Right ventricle myocardium inferior (tissue), 1 donor: Measurements from ENCODE around the gene ACTA2. TPM values are rescaled to one million over a fixed set of nuclear protein-coding genes. Genes with fewer than 3 reads are reported as not detected.
A peak's percentile ranks its signal among the peaks of the same experiment; 100 is the strongest.

Experiments
- ATAC-seq: fragments of 200-7000 bp; cut with Tn5 transposase; one replicate; pipeline ENCODE4 v1.9.1; 2020; ENCODE audit warnings: mild to moderate bottlenecking, moderate library complexity
- DNase-seq: peaks from one replicate; pipeline ENCODE4 v3.0.0; 2021; ENCODE audit errors: missing footprints
- intact Hi-C: fragments of 100-400 bp; cut with DNase I; formaldehyde crosslinking; loops from one replicate; pipeline ENCODE4 v1.11.0; 2022
- total RNA-seq: library from RNA; stranded (reverse); fragmentation: NEBNext Ultra II Directional; extraction: Animal tissue kit (Norgen Biotek cat#: 25700); gene quantifications from one replicate; pipeline ENCODE4 v1.2.1, GENCODE V29; 2021
- donor health status: DM: no; HTN: yes; CAD: no; lungs with severe emphysema.

Gene ACTA2
- total RNA-seq, 1 donor from 2014 or later = 75.2 TPM

DNA sequence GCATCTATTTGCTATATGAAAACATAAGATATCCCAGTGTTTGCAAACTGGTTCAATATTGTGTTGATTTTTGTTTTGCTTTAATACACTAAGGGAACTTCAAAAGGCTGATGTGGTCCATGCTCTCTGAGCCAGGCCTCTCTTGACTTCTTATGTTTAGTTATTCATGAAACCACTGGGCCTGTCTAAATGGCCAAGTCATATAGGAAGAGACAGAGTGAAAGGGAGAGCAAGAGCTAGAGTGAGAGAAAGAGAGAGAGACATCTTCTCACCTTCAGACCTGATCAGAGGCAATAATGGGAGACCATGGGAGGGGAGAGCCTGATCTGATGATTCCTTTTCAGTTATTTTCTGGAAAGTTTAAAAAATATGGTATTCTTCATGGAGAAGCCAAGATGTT is 32.0 kb upstream of the ACTA2 start:
- no peak for DNase-seq
- intact Hi-C loops = no loop called here
- no peak for ATAC-seq

DNA sequence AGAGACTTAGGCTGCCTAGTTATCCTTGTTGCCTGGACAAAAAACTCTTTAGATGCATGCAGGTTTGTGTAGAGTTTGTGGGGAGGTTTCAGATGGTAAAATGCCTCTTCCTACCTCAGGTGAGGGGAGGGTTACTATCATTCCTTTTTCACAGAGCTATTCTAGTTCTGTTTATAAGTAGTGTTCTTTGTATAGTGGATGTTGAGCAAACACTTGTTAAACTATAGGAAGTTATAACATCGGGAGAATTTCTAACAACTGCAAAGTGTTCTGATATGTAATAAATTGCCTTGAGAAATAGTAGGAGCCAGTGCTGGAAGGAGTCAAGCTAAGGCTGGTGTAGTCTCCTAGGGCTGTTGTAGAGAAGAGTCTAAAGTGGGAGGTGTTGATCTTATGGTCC is 31.4 kb upstream of the ACTA2 start:
- ATAC-seq (no peak), DNase-seq (no peak)
- intact Hi-C loops = no loop called here

DNA sequence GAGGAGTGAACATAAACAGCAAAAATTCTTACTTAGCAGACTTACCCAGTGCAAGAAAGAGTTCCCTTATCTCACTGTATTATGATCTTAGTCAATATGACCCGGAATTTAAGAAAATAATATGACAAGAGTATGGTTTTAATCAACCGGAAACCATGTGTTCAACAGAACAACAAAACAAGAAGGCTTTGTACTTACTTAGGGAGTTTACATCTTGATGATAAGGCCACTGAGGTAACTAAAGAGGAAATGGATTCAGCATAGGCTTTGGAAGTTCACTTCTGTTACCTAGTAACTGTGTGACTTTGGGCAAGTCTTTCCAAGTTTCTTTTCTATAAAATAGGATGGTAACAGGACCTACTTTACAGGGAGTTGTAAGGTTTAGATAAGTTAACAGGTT is 30.6 kb upstream of the ACTA2 start:
- DNase-seq (no peak), ATAC-seq (no peak)
- intact Hi-C loops = no loop called here

DNA sequence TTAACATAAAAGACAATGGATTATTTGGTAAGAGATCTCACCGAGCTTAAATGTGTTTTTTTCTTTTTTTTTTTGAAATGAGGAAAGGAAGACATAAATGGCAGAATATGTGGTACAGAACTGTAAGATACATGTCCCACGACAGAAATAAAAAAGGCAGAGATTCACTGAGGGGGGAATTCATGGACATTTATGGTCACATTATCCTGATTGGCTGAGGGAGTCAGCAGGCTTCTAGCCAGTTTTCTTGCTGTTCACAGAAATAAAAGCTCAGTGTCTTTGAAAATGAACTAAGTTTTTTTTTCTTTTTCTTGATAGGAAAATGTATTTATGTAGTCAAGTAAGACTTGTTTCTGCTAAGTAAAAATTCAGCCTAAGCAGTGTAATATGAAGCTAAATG is 29.8 kb upstream of the ACTA2 start:
- no peak for ATAC-seq
- intact Hi-C loops = no loop called here
- DNase-seq = no peak

DNA sequence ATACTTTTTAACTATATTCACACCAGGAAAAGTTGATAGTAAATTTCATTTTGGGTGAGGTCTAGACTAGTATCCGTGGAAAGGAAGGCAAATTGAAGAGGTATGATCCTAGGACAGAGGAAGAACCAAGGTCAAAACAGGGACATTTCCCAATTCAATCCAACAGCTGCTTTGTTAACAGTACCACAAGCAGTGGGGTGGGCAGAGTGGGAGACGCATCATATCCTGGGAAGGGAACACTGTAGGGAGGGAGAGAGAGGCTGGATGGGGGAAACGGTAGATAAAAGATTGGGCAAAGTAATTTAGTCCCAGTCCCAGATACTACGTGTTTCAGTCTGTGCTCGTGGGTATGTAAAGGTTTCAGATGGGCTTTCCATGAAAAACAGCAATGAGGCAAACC is 28.9 kb upstream of the ACTA2 start:
- ATAC-seq (no peak), DNase-seq (no peak)
- intact Hi-C loops = no loop called here

DNA sequence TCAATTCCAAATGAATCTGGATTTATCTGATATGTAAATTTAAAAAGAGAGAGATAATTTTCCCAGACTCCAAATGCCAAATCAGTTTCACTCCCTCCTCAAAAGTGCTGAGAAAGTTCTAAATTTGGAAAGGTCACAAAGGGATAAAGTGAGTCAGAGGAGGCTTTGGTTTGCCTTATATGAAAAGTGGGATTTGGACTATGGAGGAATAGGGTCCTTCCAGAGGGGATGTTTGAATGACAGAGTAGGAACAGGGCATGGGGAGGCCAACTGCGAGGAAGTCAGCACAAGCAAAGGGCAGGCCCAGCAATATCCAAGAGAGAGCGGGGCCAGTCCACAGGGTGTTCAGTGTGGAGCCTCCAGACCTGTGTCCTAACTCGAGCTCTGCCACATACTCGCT is 28.2 kb upstream of the ACTA2 start:
- ATAC-seq = peak; percentile 37
- intact Hi-C loops = no loop called here
- no peak for DNase-seq

DNA sequence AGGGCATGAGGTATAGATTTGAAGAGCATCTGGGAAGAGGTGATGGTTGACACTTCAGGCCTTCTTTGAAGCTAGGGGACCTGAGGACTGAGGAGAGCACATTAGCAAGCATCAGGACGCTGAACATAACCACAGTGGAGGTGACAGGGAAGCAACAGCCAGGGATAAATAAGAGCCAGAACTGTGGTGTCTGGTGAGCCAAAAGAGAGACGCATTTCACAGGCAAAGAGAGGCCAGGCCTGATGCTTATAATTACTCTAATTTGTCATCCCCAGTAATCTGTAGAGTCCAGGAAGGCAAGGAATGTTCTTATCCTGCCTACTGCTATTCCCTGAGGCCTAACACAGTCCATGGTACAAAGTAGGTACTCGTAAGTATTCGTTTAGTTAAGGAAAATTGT is 27.7 kb upstream of the ACTA2 start:
- peak; percentile 42 for ATAC-seq
- intact Hi-C loops = no loop called here
- DNase-seq = no peak

DNA sequence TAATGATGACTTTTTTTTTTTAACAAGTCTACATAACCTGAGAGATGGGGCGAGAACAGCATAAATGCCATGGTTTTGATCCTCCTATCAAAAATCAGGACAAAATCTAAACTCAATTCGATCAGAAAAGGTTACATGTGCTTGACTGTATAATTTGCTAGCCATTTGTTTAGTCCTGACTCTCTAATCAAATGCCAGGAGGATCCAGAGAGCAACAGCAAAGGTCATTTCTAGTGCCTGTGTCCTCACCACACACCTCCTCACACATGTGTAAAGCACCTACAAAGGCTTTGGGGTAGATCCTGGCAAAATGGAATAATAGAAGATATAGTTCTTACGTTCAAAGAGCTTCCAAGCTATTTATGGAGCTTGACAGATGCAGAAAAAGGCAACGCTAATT is 27.0 kb upstream of the ACTA2 start:
- intact Hi-C loops = no loop called here
- no peak for DNase-seq
- ATAC-seq = no peak

DNA sequence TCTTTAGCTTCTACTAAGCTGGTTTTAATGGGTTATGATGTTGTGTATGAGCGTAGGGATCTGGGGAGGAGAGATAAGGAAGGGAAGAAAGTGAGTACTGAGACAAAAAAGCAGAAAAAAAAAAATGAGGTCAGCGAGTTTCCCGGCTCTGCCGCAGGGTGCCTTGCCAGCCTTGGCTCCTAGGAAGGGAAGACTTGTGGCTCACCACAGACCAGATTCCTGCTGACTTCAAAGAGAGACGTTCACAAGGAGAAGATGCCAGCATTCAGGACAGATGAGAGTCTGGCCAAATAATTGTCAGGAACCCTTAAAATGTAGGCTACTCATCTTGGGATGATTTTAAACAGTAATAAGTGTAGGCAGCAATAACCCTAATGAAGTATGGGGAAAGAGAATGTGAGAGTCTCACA is 26.6 kb upstream of the ACTA2 start:
- intact Hi-C loops = no loop called here
- DNase-seq = no peak
- ATAC-seq = peak; percentile 76

DNA sequence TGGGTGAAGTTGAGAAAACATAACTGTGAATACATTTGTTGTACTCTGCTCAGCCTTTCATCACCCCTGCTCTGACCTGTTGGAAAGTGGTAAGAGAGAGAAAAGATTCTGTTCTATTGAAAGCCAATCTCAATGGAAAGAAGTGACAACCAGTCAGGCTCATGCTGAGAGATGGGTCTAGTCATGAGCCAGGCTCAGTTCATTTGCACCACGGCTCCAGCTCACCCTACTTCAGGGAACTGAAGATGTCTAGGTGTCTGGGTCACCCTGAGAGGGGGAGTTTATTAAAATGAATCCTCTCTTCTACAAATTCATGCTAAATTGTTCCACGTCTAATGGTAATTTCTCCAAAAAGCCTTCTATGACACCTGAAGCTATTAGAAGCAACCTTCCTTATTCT is 25.9 kb upstream of the ACTA2 start:
- intact Hi-C loops = no loop called here
- no peak for DNase-seq
- ATAC-seq = no peak

DNA sequence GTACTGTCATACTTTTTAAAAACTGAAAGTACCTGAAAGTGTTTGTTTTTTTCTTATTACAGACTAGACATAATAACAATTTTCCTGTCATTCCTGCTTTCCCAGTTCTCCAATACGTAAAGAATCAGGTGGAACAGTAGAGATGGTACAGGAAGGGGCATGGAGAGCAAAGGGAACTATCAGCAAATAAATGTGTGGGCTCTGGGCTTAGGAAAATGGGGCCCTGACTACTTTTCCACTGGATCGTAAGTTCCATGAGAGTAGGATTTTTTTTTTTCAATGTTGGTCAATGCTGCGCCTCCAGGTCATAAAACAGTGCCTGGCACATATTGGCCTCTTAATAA is 22.8 kb upstream of the ACTA2 start:
- no peak for ATAC-seq
- intact Hi-C loops = no loop called here
- no peak for DNase-seq

DNA sequence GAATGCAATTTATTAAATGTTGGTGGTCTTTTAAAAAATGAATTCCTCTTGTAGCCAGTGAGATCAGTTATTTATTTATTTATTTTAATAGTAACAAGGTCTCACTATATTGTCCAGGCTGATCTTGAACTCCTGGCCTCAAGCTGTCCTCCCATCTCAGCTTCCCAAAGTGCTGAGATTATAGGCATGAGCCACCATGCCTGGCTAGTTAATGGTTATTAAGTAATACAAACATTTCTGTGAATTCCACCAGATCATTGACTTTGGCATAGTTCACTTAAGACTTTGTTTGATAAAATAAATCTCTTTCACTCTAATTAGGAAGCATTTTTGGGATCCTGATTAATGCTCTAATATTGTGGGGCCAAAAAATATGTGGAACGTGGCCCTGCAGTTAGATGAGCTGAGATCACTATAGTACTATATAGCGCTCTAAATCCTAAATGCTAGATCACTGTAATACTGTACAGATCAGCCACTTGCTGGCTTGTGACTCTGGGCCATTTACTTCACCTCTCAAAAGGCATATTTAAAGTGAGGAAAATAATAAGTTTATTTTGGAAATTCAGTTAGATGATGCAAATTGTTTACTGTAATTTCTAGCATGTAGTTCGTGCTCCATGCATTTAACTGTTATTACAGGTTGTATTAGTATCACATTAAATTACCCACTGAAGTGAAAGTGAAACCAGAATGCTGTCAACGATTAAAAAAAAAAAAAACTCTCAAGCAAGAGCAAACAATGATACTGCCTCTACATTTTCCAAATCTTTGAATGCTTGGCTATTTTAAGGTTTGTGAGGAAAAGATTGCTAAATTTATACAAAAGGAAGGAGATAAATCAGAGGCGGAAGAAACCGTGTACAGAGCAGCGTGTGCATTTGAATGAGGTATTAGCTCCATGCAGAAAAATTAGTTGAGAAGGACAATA is 22.1 kb upstream of the ACTA2 start:
- intact Hi-C loops = no loop called here
- no peak for DNase-seq
- no peak for ATAC-seq

DNA sequence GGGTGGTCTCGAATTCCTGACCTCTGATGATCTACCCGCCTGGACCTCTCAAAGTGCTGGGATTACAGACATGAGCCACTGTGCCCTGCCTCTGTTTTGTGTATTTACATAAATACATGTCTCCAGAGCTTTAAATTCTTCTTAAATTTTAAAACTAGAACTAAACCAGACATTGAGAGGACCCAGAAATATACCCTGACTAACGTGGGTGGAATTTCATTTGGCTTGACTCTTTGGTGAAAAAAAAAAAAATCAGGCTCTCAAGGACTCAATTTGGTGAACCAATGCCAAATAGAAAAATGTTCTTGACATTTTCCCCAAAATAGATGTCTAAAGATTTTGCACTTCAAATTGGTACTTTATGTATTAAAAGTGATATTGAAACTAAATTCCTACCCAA is 21.4 kb upstream of the ACTA2 start:
- intact Hi-C loops = no loop called here
- ATAC-seq (no peak), DNase-seq (no peak)

DNA sequence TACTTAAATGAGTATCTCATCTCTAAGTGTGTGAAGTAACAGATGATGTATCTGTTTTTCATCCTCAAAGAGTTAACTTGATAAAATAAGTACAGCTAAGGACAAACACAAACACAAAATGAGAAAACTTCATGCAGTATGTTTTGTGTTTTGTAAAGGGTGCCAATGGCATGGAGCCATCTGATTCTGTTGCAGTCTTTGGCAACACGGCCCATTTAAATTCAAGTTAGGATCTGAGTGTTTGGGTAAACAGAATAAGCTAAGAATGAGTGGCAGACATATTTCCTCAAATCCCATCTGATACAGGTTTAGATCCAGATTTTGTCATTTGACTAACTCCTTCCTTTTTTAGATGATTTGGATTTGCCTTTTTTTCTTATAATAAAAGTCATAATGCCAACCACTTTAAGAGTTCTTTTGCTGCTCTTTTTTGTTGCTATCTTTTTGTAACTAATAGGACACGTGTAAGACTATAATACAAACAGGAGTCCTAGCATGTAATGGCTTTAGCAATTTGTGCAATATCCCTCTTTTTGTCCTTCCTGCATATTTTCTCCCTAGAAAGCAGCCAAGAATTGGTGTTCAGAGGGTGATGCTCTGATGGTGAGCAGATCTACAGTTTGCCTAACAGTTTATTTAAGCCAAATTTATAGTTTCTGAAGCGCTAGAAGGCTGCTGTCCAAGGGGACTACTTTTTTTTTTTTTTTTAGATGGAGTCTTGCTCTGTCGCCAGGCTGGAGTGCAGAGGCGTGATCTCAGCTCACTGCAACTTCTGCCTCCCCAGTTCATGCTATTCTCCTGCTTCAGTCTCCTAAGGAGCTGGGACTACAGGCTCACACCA is 18.9 kb upstream of the ACTA2 start:
- DNase-seq (no peak), ATAC-seq (peak; percentile 64)
- intact Hi-C loops = no loop called here

DNA sequence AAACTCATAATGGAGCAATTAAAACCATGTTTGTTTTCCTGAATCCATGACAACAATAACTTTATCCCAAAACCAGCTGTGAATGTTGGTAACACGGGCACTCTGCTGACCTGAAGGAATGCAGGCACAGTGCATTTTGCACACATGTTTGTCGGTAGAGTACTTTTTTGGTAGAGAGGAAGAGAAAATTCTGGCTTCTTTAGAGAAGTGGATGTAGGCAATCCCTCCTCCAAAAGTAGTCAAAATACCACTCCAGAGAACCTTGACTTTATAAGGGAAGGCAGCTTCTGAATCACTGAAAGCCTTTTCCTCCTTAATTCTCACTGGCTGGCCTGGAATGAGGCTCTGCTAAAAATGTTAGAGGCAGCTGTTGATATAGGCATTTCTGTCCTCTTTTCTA is 15.8 kb upstream of the ACTA2 start:
- no peak for ATAC-seq
- intact Hi-C loops = no loop called here
- no peak for DNase-seq

DNA sequence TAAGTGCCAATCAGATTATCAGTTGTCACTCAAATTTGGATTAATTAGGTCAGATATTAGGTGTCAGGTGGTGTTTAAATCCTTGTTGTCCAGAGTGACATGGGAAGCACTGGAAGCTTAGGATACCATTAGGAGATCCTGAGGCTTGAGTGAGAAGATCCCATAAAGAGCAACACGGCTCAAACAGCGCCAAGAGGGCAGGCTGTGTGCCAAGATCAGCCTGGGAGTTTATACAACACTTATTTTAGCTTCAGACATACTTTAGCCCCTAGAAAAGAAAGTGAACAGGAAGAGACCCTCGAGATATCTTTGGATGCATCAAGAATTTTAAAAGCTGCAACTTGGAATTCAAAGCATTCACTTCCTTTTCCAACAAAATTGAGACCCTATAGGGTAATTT is 14.2 kb upstream of the ACTA2 start:
- intact Hi-C loops = no loop called here
- DNase-seq (peak; percentile 73), ATAC-seq (peak; percentile 50)

DNA sequence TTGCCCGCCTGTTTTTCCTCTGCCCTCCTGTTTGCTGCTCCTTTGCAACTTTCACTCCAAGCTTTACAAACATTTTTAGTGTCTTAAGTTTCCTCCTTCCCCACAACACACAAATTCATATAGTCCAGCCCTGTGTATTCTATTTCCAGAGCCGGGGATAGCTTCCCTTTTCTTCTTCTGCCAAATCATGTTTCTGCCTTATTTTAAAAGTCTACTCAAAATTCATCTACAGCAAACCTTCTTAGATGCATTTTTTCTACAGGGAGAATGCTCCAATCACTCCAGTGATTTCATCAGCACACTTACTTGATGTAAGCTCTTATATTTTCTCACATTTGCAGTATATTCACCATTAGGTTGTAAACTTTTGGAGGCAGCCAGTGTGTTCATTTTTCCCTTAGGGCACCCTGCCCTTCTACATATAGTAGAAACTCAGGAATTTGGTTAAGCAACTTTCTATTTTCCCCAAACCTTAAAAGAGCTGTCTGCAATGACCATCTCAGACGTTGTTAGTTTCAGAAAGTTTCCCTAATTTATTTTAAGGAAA is 12.4 kb upstream of the ACTA2 start:
- DNase-seq (no peak), ATAC-seq (no peak)
- intact Hi-C loops = no loop called here

DNA sequence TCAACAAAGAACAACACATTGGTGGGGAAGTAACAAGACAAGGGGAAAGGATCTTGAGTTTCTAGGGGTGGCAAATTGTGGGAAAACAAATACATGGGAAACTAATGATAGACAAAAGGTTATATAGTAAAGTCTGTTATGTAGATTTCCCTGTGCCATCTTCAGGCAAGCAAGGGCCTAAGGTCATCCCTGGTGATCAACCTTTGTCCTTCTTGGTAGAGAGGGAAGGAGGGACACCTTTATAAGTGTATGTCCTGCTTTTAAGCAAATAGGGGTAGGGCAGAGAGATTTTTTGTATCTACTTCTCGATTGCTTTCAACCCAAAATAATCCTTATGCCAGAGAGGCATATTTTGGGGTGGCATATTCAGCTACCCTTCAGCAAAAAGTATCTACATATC is 11.8 kb upstream of the ACTA2 start:
- intact Hi-C loops = no loop called here
- ATAC-seq = no peak
- DNase-seq = no peak

DNA sequence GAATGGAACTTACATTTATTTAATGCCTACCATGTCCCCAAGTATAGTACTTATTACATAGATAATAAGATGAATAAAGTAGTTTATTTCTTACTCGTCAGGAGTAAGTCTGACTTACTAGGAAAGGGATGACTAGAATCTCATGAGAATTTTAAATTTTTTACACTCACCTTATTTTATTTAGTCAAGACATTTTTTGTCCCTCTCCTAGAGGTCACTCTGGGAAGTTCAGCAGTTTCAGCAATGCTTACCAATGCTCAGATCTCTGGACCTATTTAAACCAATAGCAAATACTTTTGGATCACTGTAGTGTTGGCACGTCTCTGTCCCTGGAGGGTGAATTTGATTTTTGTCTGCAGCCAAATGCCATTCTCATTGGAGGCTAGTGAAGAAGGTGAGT is 10.7 kb upstream of the ACTA2 start:
- ATAC-seq (no peak), DNase-seq (no peak)
- intact Hi-C loops = no loop called here

DNA sequence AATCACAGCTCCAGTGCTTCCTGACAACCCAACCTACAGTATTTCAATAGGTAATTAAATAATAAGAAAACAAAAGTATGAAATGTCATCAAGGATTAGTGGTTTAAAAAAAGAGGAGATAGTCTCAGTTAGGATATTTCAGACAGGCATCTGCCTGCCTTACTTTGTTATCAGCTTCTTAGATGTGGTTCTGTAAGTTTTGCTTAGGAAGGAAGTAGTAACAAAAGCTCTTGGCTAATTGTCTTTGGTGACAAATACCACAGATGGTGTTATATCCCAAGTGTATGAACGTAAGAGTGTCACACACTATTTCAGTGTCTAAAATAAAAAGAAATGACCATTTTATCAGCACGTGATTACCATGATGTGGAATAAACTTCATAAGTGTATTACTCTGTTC is 9.8 kb upstream of the ACTA2 start:
- no peak for DNase-seq
- no peak for ATAC-seq
- intact Hi-C loops = no loop called here
